ENCODE results near the gene ARL15. TPM values are rescaled to one million over a fixed set of nuclear protein-coding genes. Genes with fewer than 3 reads are reported as not detected.

Gene ARL15
- total RNA-seq, 1 experiment from 2014 or later = 140 TPM

DNA sequence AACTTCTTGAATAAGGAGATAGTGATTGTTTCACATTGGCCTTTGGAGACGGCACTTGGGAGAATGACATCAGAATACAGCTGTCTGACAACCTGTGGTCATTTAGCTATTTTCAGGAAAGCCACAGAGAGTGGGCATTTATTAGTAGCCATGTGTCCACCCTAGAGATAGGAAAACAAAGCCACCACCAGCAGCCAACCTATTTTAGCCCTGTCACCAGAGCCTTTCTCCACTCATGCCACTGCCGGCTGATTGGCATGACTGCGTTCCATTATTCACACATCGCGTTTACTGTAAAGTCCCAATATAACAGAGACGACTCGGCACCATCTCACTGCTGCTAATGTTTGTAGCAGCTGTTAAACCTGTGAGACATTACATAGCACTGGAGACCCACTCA is 419.9 kb downstream of the ARL15 start:
- Mint-ChIP-seq H3K4me3 (ENCODE audit: unreplicated experiment) (no peak overlapping the region), H3K27ac (ENCODE audit: unreplicated experiment) (no peak overlapping the region), H3K27me3 (ENCODE audit: insufficient read depth, unreplicated experiment) (no peaks in the 10 kb centered on the region), H3K4me1 (ENCODE audit: low read depth, unreplicated experiment) (no peaks in the 10 kb centered on the region), H3K36me3 (ENCODE audit: insufficient read depth, unreplicated experiment) (peaks cover 28% of the 10 kb centered on the region), H3K9me3 (ENCODE audit: unreplicated experiment) (no peaks in the 10 kb centered on the region)
- no peaks in the 10 kb centered on the region for H3K9me3 ChIP-seq
- H3K4me1 ChIP-seq = no peaks in the 10 kb centered on the region
- CTCF ChIA-PET = no interaction called here
- no peaks in the 10 kb centered on the region for H3K36me3 ChIP-seq (ENCODE audit: control insufficient read depth, insufficient read depth, low read length)
- TF ChIP-seq, protein P1, sequence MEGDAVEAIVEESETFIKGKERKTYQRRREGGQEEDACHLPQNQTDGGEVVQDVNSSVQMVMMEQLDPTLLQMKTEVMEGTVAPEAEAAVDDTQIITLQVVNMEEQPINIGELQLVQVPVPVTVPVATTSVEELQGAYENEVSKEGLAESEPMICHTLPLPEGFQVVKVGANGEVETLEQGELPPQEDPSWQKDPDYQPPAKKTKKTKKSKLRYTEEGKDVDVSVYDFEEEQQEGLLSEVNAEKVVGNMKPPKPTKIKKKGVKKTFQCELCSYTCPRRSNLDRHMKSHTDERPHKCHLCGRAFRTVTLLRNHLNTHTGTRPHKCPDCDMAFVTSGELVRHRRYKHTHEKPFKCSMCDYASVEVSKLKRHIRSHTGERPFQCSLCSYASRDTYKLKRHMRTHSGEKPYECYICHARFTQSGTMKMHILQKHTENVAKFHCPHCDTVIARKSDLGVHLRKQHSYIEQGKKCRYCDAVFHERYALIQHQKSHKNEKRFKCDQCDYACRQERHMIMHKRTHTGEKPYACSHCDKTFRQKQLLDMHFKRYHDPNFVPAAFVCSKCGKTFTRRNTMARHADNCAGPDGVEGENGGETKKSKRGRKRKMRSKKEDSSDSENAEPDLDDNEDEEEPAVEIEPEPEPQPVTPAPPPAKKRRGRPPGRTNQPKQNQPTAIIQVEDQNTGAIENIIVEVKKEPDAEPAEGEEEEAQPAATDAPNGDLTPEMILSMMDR (IDR thresholded peaks at IDR 0.05; ENCODE audit: insufficient read depth in 1 of 2, low read depth in 1 of 2, low read length in 1 of 2, severe bottlenecking in 1 of 2, unreplicated experiment in 1 of 2) = no peak
- intact Hi-C loops (cut with micrococcal nuclease; ENCODE audit: unreplicated experiment) = no loop called here
- no peak for DNase-seq
- no peak overlapping the region for H3K4me3 ChIP-seq (ENCODE audit: low read depth, low read length)
- no TSS peak for BruUV-seq (replicated peaks)
- POLR2A ChIA-PET = no interaction called here
- no peaks in the 10 kb centered on the region for H3K27me3 ChIP-seq (replicated peaks; ENCODE audit: control insufficient read depth, insufficient read depth, low read length)

DNA sequence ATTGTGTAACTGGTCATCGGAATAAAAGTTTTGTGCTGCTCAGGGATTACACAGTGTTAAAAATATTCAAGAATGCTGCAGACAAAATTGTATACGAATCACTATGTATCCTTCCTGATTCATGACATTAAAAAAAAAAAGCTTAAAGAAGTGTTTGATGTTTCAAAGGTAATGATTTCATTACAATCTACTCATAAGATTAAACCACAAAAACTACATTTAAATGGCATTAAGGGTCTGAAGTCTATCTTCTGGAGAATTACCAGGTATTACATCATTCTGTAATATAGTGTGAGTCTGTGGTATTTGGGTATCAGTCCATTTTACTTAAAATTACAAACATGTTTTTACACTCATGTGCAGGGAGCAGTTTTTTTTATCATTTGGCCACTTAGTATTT is 425.5 kb downstream of the ARL15 start:
- Mint-ChIP-seq H3K27me3 (ENCODE audit: insufficient read depth, unreplicated experiment) (no peaks in the 10 kb centered on the region), H3K9me3 (ENCODE audit: unreplicated experiment) (no peaks in the 10 kb centered on the region), H3K27ac (ENCODE audit: unreplicated experiment) (no peak overlapping the region), H3K4me3 (ENCODE audit: unreplicated experiment) (no peak overlapping the region), H3K36me3 (ENCODE audit: insufficient read depth, unreplicated experiment) (peaks cover 36% of the 10 kb centered on the region), H3K4me1 (ENCODE audit: low read depth, unreplicated experiment) (no peaks in the 10 kb centered on the region)
- BruUV-seq (replicated peaks) = no TSS peak
- ChIA-PET POLR2A (no interaction called here), CTCF (no interaction called here)
- H3K4me1 ChIP-seq = no peaks in the 10 kb centered on the region
- TF ChIP-seq, protein P1 (IDR thresholded peaks at IDR 0.05; ENCODE audit: insufficient read depth in 1 of 2, low read depth in 1 of 2, low read length in 1 of 2, severe bottlenecking in 1 of 2, unreplicated experiment in 1 of 2) = no peak
- H3K9me3 ChIP-seq = no peaks in the 10 kb centered on the region
- H3K27me3 ChIP-seq (replicated peaks; ENCODE audit: control insufficient read depth, insufficient read depth, low read length) = no peaks in the 10 kb centered on the region
- DNase-seq = no peak
- H3K36me3 ChIP-seq (ENCODE audit: control insufficient read depth, insufficient read depth, low read length) = no peaks in the 10 kb centered on the region
- intact Hi-C loops (cut with micrococcal nuclease; ENCODE audit: unreplicated experiment) = no loop called here
- no peak overlapping the region for H3K4me3 ChIP-seq (ENCODE audit: low read depth, low read length)

DNA sequence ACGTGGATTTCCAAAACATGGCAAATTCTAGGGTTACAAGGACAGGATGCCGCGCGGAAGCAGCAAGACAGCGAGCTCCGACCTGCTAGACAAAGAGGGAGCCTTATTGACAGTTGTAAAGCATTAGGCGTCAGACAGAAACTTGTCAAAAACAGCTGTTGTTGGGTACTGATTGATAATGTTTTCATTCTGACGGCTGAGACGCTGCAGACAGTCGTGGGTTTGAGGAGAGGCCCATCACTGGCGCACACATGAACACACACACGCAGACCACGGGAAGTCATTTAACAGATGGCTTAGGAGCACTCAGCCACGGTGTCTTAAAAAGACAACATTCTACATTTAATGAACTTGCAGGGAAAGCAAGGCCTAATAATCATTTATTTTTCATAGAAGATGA is 426.0 kb downstream of the ARL15 start:
- Mint-ChIP-seq H3K36me3 (ENCODE audit: insufficient read depth, unreplicated experiment) (peaks cover 32% of the 10 kb centered on the region), H3K4me3 (ENCODE audit: unreplicated experiment) (no peak overlapping the region), H3K27ac (ENCODE audit: unreplicated experiment) (no peak overlapping the region), H3K9me3 (ENCODE audit: unreplicated experiment) (no peaks in the 10 kb centered on the region), H3K4me1 (ENCODE audit: low read depth, unreplicated experiment) (no peaks in the 10 kb centered on the region), H3K27me3 (ENCODE audit: insufficient read depth, unreplicated experiment) (no peaks in the 10 kb centered on the region)
- CTCF ChIA-PET = no interaction called here
- H3K4me1 ChIP-seq = no peaks in the 10 kb centered on the region
- POLR2A ChIA-PET = no interaction called here
- no peaks in the 10 kb centered on the region for H3K27me3 ChIP-seq (replicated peaks; ENCODE audit: control insufficient read depth, insufficient read depth, low read length)
- no peaks in the 10 kb centered on the region for H3K9me3 ChIP-seq
- no peak for DNase-seq
- H3K36me3 ChIP-seq (ENCODE audit: control insufficient read depth, insufficient read depth, low read length) = no peaks in the 10 kb centered on the region
- TF ChIP-seq, protein P1 (IDR thresholded peaks at IDR 0.05; ENCODE audit: insufficient read depth in 1 of 2, low read depth in 1 of 2, low read length in 1 of 2, severe bottlenecking in 1 of 2, unreplicated experiment in 1 of 2) = no peak
- TSS peak; percentile 23 for BruUV-seq (replicated peaks)
- no peak overlapping the region for H3K4me3 ChIP-seq (ENCODE audit: low read depth, low read length)
- intact Hi-C loops (cut with micrococcal nuclease; ENCODE audit: unreplicated experiment) = no loop called here

Data from Caco-2 (cell line).